Ovary (tissue), 3 donors: ENCODE results near the gene CD9.

ENCODE experiments used
- POLR2A ChIP-seq: fragments of 450-650 bp; IDR thresholded peaks from one replicate; pipeline ENCODE4 v1.6.1; 2017; ENCODE audit warnings: antibody characterized with exemption, mild to moderate bottlenecking, moderate library complexity
- TF ChIP-seq, protein P1 (sequence below), 3 donors: fragments of 450-650 bp in 2 of 3; fragments of 200-600 bp in 1 of 3; IDR thresholded peaks; one replicate each; pipeline versions ENCODE4 v1.5.1 to v1.8.0; 2016 to 2022; ENCODE audit warnings: antibody characterized with exemption in 3 of 3, mild to moderate bottlenecking in 1 of 3
- donor health status: DM: no; HTN: no; CAD: no.

DNA sequence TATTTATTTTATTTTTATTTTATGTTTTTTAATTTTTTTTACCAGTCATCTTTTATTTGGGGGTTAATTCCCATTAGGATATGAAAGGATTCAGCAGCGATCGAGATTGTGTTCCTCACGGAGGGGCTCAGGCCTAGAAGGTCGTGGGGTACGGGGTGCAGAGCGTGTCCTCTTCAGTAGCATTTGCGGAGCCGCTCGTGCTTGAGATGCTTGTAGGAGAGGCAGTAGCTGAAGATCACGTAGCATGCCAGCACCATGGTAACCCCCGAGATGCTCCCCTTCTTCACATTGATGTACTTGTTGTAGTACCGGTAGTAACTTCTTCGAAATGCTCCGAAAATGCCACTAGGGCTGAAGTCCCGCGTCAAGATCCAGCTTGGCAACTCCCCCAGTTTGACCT lies 69.8 kb downstream of the CD9 start:
- TF ChIP-seq, protein P1, sequence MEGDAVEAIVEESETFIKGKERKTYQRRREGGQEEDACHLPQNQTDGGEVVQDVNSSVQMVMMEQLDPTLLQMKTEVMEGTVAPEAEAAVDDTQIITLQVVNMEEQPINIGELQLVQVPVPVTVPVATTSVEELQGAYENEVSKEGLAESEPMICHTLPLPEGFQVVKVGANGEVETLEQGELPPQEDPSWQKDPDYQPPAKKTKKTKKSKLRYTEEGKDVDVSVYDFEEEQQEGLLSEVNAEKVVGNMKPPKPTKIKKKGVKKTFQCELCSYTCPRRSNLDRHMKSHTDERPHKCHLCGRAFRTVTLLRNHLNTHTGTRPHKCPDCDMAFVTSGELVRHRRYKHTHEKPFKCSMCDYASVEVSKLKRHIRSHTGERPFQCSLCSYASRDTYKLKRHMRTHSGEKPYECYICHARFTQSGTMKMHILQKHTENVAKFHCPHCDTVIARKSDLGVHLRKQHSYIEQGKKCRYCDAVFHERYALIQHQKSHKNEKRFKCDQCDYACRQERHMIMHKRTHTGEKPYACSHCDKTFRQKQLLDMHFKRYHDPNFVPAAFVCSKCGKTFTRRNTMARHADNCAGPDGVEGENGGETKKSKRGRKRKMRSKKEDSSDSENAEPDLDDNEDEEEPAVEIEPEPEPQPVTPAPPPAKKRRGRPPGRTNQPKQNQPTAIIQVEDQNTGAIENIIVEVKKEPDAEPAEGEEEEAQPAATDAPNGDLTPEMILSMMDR (IDR thresholded peaks at IDR 0.05) = no peak
- no peak for TF ChIP-seq POLR2A
